Upper lobe of left lung (tissue), 4 donors: ENCODE results near the gene MSANTD3.

ENCODE experiments used
- CTCF ChIP-seq, 6 experiments: fragments of 450-650 bp in 4 of 6; fragments of 200-600 bp in 2 of 6; sonication (generic) in 2 of 6; IDR thresholded peaks; one replicate each; pipeline ENCODE4 v1.5.1; 2016 to 2019; ENCODE audit warnings: antibody characterized with exemption in 6 of 6
- POLR2A ChIP-seq, 4 donors: fragments of 450-650 bp; IDR thresholded peaks; one replicate each; pipeline ENCODE4 v1.5.1; 2016 to 2017; ENCODE audit warnings: antibody characterized with exemption in 4 of 4, mild to moderate bottlenecking in 2 of 4
- POLR2AphosphoS5 ChIP-seq, 2 donors: sonication (generic); formaldehyde crosslinking; IDR thresholded peaks; one replicate each; pipeline ENCODE4 v1.5.1; 2017; ENCODE audit warnings: antibody characterized with exemption in 2 of 2

- TF ChIP-seq POLR2A (IDR thresholded peaks at IDR 0.05): no peak
- TF ChIP-seq CTCF (IDR thresholded peaks at IDR 0.05): no peak
- no peak for TF ChIP-seq POLR2AphosphoS5 (IDR thresholded peaks at IDR 0.05)
Observed at GRCh38 chr9:100379862-100380261, 47.1 kb upstream of the MSANTD3 start.
